ENCODE data around the gene AAK1.
"Not testable (repeated sequence)": the region's sequence is repeated elsewhere in the genome, so short reads cannot be mapped to it uniquely, and the experiment has no call there.

The AAK1 gene

DNA sequence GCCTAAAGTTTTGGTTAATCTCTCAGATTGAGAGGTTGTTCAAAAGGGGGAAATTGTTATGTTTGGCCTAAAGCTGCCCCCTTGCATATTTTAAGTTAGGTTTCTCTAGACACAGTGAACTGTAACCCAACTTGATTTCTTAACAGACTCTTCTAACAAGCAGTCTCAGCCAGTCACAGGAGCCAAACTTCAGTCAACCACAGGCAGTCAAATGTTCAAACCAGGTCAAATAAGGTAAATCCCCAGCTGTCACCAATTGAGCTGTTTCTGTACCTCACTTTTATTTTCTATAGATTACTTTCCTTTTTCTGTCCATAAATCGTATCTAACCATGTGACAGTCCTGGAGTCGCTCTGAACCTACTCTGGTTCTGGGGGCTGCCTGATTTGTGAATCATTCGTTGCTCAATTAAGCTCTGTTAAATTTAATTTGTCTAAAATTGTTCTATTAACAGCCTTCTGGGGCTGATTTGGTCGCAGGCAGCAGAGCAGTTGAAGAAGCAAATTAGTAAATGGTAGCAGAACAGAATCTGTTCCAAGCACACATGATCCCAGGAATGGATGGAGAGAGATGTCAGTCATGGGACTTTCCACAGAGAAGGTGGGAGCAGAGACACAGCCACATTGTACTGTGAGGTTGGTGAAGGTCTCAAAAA lies 189.9 kb downstream of the AAK1 start:
- peak in 1 of 2 donors; percentile 15 for DNase-seq (ENCODE audit: low read depth in 2 of 2)

DNA sequence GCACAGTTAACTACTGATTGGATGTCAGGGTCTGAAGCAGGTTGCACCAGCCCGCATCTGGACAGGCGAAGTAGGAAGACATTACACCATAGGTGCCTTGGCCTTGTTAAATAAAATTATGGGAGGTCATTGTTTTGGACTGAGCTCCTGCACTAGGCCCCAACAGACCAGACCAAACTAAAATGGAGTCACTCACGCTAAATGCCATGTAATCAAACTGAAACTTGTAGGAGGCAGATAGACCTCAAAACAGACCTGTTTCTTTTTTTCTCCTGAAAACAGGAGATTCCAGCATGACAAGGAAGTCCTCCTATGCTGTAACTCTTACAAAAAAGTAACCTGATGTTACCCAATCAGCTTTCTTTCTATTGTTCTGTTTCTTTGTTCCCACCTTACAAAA lies 190.9 kb downstream of the AAK1 start:
- DNase-seq (ENCODE audit: low read depth in 2 of 2) = no peak

DNA sequence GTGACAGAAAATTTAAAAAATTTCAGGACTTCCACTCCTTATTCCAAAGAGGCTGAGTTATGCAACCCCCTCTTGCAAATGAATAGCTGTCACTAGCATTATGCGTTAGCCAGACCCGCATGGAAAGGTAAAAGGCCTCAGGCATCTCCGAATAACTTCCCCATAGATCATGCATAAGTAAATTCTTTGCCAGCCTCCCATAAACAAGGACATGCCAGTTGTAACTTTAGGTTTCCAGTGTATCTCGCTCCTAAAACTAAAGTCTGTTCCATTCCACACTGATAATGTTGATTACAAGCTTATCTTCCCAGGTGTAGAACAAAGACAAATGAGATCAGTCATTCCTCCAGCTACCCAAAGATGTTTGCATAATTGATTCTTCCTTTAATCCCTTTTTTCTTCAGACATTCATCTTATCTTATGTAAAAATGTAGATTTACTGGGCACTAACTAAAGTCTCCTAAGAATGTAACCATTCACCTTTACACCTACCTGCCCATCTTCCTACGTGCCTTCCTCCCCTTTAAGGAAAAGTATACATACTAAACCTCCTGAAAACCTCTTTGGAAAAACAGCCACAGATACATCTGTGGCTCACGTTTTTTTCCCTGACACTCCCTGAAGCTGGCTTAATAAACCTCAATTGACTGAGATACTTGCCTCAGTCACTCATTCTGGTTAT lies 192.7 kb downstream of the AAK1 start:
- no peak for DNase-seq (ENCODE audit: low read depth in 2 of 2)

DNA sequence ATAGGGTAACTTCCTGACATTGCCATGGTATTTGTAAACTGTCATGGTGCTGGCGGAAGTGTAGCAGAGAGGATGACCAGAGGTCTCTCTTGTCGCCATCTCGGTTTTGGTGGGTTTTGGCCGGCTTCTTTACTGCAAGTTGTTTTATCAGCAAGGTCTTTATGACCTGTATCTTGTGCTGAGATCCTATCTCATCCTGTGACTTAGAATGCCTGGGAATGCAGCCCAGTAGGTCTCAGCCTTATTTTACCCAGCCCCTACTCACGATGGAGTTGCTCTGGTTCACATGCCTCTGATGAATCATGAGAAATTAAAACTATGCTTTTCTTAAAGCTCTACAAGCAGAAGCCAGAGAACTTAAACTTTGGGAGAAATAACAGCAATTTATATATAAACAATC lies 193.6 kb downstream of the AAK1 start:
- DNase-seq (ENCODE audit: low read depth in 2 of 2) = no peak

DNA sequence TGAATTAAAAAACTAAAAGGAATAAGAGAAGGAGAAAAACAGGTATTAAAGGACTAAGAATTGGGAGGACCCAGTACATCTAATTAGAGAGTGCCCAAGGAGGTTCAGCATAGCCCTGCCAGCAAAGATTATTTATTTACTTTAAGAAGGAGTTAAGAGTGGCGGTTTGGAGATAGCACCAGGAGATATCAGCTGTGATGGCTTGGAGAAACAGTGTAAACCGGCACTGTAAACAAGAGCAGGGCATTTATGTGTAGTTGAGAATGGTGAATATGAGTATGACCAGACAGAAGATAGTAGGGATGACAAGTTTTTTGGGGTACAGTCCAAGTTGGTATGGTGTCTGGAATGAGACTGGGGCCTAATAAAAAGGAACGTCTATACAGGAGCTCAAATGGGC lies 199.9 kb downstream of the AAK1 start:
- not testable (repeated sequence) for DNase-seq (ENCODE audit: low read depth in 2 of 2)

DNA sequence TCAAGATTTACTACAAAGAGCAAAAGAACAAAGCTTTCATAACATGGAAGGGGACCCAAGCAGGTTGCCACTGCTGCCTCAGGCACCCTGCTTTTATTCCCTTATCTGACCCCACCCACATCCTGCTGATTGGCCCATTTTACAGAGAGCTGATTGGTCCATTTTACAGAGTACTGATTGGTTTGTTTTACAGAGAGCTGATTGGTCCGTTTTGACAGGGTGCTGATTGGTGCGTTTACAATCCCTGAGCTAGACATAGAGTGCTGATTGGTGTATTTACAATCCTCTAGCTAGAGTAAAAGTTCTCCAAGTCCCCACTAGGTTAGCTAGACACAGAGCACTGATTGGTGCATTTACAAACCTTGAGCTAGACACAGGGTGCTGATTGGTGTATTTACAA lies 204.0 kb downstream of the AAK1 start:
- not testable (repeated sequence) for DNase-seq (ENCODE audit: low read depth in 2 of 2)

DNA sequence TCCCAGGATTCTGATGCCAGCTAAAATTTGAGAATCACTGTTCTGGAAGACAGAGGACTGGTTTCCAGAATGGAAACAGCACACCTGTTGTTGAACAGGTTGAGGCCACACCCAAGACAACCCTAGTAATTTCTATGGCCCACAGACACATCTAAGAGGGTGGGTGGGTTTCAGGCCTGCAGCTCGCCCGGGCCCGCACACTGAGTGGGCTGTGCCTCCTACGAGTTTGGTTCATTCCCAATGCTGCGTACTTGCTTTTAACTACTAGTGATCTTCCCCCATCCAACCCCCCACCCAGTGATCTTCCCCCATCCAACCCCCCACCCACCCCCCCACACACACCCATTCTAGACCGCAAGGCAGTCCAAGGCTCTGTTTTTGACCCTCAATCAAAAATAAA lies 205.0 kb downstream of the AAK1 start:
- DNase-seq (ENCODE audit: low read depth in 2 of 2) = no peak

DNA sequence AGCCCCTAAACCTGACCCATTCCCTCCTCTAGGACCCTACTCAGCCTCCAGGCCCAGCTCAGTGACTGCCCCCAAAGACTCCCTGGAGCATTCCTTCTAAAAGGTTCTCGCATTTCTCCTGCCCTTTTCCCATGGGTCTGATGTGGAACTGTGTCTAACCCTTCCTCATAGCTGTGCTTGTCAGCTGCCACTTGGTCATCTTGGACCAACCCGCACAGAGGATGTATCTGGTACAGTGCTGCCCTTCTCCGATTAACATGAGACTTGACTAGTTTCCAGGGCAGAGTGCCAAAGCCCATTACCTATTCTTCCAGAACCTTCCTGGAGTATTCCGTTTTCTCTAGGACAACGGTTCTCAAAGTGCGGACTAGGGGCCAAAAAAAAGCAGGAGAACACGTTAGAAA lies 205.8 kb downstream of the AAK1 start:
- DNase-seq (ENCODE audit: low read depth in 2 of 2) = no peak

DNA sequence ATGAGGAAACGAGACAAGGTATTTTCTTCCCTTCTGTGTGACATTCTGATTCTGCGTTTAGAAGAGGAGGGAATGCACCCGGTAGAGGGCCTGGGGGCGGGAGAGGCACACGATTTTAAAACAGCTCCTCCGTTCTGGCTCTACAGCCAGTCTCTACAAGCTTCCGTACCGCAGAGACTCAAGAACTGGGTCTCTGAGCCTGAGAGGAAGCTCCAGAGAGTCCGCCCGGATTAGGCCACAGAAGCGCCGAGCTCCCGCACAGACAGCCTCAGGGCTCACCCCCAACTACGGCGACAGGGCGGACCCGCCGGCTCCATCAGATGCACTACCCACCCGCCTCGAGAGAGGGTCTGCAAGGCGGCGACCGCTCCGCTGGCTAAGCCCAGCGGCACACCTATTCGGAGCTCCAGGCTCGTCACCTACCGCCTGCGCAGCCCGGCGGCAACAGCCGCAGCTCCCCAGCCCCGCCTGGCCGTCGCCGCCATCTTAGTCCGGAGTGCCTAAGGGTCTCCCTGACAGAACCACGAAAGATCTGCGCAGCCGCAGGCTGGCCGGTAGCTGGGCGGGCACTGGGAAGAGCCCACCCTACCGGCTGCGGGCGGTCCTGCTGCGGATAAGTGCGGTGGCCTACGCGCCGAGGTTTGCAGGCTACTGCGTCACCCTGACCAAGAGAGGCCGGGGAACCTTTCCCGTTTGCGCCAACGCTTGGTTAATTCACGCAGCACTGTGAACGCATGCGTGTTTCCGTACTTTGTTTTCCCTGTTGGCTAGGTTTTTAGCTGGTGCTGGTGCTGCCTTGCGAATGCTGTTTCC lies 206.4 kb downstream of the AAK1 start, which contains the start of gene NFU1:
Gene NFU1, minus strand, starts transcription at position 498 of the 813 bp plus-strand sequence. Its CDS starts 13 bp downstream, at position 485.
- peak; percentile 85 for DNase-seq (ENCODE audit: low read depth in 2 of 2)

DNA sequence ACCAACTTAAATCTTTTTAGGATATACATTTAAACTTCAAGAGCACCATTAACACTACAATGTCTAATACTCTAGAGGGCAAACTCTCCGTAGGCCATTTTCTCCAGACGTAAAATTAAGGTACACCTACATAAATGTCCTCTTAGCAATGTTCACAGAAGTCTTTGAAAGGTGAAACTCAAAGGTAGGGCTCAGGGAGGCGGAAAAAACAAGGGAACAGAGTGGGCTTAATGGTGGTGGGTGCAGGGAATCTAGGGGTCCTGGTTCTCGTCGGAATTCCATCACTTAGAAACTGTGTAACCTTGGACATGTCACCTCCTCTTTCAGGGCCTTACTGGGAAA lies 207.0 kb downstream of the AAK1 start:
- no peak for DNase-seq (ENCODE audit: low read depth in 2 of 2)

DNA sequence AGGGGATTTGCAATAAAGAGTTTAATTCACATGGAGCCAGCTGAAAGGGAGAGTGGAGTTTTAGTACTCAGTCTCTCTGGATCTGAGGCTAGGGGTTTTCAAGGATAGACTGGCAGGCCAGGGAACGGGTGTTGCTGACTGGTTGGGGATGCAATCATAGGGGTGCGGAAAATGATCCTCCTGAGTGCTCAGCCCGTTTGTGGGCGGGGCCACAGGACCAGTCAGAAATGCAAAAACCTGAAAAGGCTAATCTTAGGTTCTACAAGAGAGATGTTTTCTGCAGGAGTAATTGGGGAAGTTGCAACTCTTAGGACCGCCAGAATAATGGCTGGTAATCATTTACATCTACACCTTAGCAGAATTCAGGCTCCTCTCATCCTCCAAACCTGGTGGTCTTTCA lies 208.8 kb downstream of the AAK1 start:
- DNase-seq (ENCODE audit: low read depth in 2 of 2) = no peak

DNA sequence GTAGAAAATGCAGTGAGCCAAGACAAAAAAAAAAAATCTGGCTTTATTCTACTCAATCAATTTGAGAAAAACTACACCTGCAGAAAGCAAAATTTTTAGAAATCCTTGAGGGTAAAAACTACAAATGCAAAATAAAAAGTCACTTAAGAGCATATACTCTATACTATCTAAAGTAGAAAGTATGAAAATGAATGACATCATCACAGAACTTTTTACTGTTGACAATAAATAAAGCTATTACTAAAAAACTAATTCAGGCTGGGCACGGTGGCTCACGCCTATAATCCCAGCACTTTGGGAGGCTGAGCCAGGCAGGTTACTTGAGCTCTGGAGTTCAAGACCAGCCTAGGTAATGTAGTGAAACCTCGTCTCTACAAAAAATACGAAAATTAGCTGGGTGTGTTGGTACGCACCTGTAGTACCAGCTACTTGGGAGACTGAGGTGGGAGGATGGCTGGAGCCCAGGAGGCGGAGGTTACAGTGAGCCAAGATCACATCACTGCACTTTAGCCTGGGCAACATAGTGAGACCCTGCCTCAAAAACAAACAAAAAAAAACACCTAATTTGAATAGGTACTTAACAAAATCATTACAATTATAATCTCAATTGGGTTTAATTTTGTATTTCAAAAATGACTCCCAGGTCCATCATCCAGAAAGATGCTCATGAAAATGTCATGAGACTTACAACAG lies 213.9 kb downstream of the AAK1 start:
- no peak for DNase-seq (ENCODE audit: low read depth in 2 of 2)

DNA sequence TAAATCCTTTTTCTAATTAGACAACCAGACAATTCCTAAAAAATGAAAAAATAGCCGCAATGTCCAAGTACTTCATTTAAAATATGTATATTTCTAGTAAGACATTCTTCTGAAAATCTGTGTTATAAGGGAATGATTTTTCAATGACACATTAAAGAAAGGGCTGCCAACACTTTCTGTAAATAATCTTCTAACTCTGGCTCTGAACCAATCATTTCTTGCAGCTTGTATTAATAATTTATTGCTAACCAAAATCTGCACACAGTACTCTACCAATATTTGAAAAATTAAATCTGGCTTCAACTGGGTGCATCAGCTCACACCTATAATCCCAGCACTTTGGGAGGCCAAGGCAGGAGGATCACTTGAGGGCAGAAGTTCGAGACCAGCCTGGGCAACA lies 214.6 kb downstream of the AAK1 start:
- DNase-seq (ENCODE audit: low read depth in 2 of 2) = no peak

DNA sequence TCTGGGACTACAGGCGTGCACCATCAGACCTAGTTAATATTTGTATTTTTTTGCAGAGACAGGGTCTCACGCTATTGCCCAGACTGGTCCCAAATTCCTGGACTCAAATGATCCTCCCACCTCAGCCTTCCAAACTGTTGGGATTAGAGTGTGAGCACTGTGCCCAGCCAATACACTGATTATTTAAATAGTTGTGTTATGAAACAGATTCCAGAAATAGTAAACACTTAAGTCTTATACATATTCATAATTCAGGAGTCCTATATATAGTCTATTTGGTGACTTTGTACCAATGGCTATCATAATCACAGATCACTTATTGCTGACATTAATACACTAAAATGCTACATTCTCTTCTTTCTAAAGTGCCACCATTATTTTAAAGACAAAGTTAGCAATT lies 219.1 kb downstream of the AAK1 start:
- no peak for DNase-seq (ENCODE audit: low read depth in 2 of 2)

DNA sequence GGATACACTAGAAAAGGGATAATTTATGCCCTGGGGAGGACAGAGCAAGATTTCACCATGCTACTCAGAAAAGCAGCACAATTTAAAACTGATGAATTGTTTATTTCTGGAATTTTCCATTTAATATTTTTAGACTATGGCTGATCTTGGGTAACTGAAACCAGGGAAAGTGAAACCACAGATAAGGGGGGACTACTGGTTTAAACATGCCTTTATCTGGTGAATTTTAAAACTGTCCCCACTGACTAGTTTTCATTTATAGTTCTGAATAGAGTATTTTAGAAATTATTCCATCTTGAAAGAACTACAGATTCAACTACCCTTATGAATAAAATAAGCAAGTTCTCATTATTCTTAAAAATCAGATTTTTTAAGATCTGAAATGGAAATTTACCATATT lies 221.3 kb downstream of the AAK1 start:
- DNase-seq (ENCODE audit: low read depth in 2 of 2) = no peak

DNA sequence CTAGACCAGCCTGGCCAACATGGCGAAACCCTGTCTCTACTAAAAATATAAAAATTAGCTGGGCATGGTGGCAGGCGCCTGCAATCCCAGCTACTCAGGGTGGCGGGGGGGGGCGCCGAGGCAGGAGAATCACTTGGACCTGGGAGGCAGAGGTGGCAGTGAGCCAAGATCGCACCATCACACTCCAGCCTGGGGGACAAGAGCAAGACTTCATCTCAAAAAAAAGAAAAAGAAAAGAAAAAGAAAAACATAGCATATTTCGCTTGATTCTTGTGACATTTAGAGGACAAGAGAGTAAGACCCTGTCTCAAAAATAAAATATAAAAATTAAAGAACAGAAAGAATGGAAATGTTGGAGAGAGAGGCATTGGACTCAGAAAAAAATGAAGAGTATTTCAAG lies 224.4 kb downstream of the AAK1 start:
- DNase-seq (ENCODE audit: low read depth in 2 of 2) = not testable (repeated sequence)

DNA sequence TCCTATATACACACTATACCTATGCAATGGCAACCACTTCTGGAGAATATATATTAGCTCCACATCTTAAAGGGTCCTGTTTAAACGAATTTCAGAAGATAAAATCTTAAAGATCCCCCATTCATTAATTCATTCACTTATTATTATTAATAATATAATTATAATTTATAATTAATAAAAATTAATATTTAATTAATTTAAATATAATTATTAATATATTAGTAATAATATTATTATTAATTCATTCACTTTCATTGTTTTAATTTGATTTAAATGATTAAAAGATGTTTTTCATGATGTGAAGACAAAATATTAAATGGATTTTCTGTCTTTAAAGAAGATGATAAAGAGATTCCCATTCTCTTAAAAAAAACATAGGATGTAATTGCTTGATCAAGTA lies 227.4 kb downstream of the AAK1 start:
- no peak for DNase-seq (ENCODE audit: low read depth in 2 of 2)
